Measurements from ENCODE around the gene AK8. TPM values are rescaled to one million over a fixed set of nuclear protein-coding genes. Genes with fewer than 3 reads are reported as not detected.

Gene AK8
- total RNA-seq, 2 experiments from 2014 or later: 0.27 TPM; not detected in 1

DNA sequence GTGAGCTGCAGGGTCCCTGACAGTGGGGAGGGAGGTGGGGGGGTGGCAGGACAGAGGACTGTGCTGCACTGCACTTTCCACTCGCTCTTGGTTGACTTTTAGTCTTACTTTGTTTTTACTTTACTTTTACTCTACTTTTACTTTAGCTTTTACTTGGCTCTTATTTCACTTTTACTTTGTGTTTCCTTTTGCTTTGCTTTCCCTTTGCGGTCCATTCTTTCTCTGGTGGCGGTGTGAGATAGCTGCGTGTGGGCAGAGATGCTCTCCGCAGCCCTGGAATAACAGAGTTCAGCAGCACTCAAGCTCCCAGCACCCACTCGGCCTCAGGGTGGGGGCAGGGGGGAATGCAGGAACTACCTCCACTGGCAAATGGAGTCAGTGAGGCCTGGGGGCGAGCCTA, 4.7 kb downstream of the AK8 start:
- Histone ChIP-seq H3K9me3 (ENCODE audit: low read length) (no peaks in the 10 kb centered on the region), H2AFZ (ENCODE audit: low read length) (no peak overlapping the region), H3K4me1 (ENCODE audit: insufficient read depth, low read length, poor library complexity, severe bottlenecking) (no peaks in the 10 kb centered on the region), H3K79me2 (ENCODE audit: insufficient read depth, low read depth, low read length) (no peaks in the 10 kb centered on the region), H3K4me2 (ENCODE audit: low read length) (no peak overlapping the region), H3K9me2 (ENCODE audit: insufficient read depth, low read length) (no peaks in the 10 kb centered on the region), H3K36me3 (ENCODE audit: insufficient read depth, low read length) (no peaks in the 10 kb centered on the region), H3K27ac (ENCODE audit: low read depth, low read length, poor library complexity, severe bottlenecking) (no peak overlapping the region), H3K4me3 (ENCODE audit: low read depth, low read length, poor library complexity, severe bottlenecking) (no peak overlapping the region), H4K20me1 (ENCODE audit: insufficient read depth, low read length) (no peaks in the 10 kb centered on the region)
- DNase-seq (ENCODE audit: low spot score): no peak
- TF ChIP-seq CTCF (conservative IDR thresholded peaks at IDR 0.05; ENCODE audit: low read length) (no peak), EZH2phosphoT487 (IDR thresholded peaks at IDR 0.05; ENCODE audit: borderline replicate concordance, low read depth, low read length) (no peak)
- BruUV-seq (replicated peaks): no TSS peak
- intact Hi-C loops (cut with micrococcal nuclease; ENCODE audit: unreplicated experiment): no loop called here
- POLR2A ChIA-PET: no interaction called here
- CTCF ChIA-PET (ENCODE audit: unreplicated experiment): no interaction called here

- Histone ChIP-seq H3K9me2 (ENCODE audit: insufficient read depth, low read length) (no peaks in the 10 kb centered on the region), H3K27ac (ENCODE audit: low read depth, low read length, poor library complexity, severe bottlenecking) (no peak overlapping the region), H2AFZ (ENCODE audit: low read length) (no peak overlapping the region), H4K20me1 (ENCODE audit: insufficient read depth, low read length) (no peaks in the 10 kb centered on the region), H3K9me3 (ENCODE audit: low read length) (no peaks in the 10 kb centered on the region), H3K36me3 (ENCODE audit: insufficient read depth, low read length) (no peaks in the 10 kb centered on the region), H3K4me3 (ENCODE audit: low read depth, low read length, poor library complexity, severe bottlenecking) (no peak overlapping the region), H3K79me2 (ENCODE audit: insufficient read depth, low read depth, low read length) (no peaks in the 10 kb centered on the region), H3K4me2 (ENCODE audit: low read length) (no peak overlapping the region), H3K4me1 (ENCODE audit: insufficient read depth, low read length, poor library complexity, severe bottlenecking) (no peaks in the 10 kb centered on the region)
- no TSS peak for BruUV-seq (replicated peaks)
- no peak for TF ChIP-seq CTCF (conservative IDR thresholded peaks at IDR 0.05; ENCODE audit: low read length)
- TF ChIP-seq EZH2phosphoT487 (IDR thresholded peaks at IDR 0.05; ENCODE audit: borderline replicate concordance, low read depth, low read length): no peak
- intact Hi-C loops (cut with micrococcal nuclease; ENCODE audit: unreplicated experiment): no loop called here
- POLR2A ChIA-PET: interaction anchor here (0.6 kb wide), 1 partner anchor 133 kb away, joined by 3 read pairs; no protein-coding TSS in a partner anchor
- DNase-seq (ENCODE audit: low spot score): no peak
- CTCF ChIA-PET (ENCODE audit: unreplicated experiment): no interaction called here
Observed at GRCh38 chr9:132869266-132869665, 8.8 kb downstream of the AK8 start.

- intact Hi-C loops (cut with micrococcal nuclease; ENCODE audit: unreplicated experiment): no loop called here
- Histone ChIP-seq H3K9me3 (ENCODE audit: low read length) (no peaks in the 10 kb centered on the region), H3K36me3 (ENCODE audit: insufficient read depth, low read length) (no peaks in the 10 kb centered on the region), H2AFZ (ENCODE audit: low read length) (no peak overlapping the region), H3K4me2 (ENCODE audit: low read length) (no peak overlapping the region), H3K4me1 (ENCODE audit: insufficient read depth, low read length, poor library complexity, severe bottlenecking) (no peaks in the 10 kb centered on the region), H3K79me2 (ENCODE audit: insufficient read depth, low read depth, low read length) (no peaks in the 10 kb centered on the region), H3K27ac (ENCODE audit: low read depth, low read length, poor library complexity, severe bottlenecking) (no peak overlapping the region), H3K4me3 (ENCODE audit: low read depth, low read length, poor library complexity, severe bottlenecking) (no peak overlapping the region), H4K20me1 (ENCODE audit: insufficient read depth, low read length) (no peaks in the 10 kb centered on the region), H3K9me2 (ENCODE audit: insufficient read depth, low read length) (no peaks in the 10 kb centered on the region)
- DNase-seq (ENCODE audit: low spot score): no peak
- no TSS peak for BruUV-seq (replicated peaks)
- POLR2A ChIA-PET: interaction anchor here (0.6 kb wide), 1 partner anchor 29 kb away, joined by 3 read pairs; no protein-coding TSS in a partner anchor
- TF ChIP-seq EZH2phosphoT487 (IDR thresholded peaks at IDR 0.05; ENCODE audit: borderline replicate concordance, low read depth, low read length) (no peak), CTCF (conservative IDR thresholded peaks at IDR 0.05; ENCODE audit: low read length) (no peak)
- CTCF ChIA-PET (ENCODE audit: unreplicated experiment): no interaction called here
Observed at GRCh38 chr9:132866898-132867297, 11.2 kb downstream of the AK8 start.

Data from OCI-LY7 (cell line).